HG03457 (cell line): ENCODE data around the gene STAB1.

Source experiments
- ATAC-seq: cut with Tn5 transposase; IDR thresholded peaks from one replicate; pipeline ENCODE4 v1.9.1; 2021; ENCODE audit warnings: moderate number of reproducible peaks; ENCODE audit not compliant: unreplicated experiment

Gene STAB1

GRCh38 chr3:52557011-52557960 lies 62.1 kb downstream of the STAB1 start:
- ATAC-seq, result no peak

- ATAC-seq, result no peak
Observed at GRCh38 chr3:52558436-52558835, 63.3 kb downstream of the STAB1 start.

GRCh38 chr3:52561028-52561747 lies 66.0 kb downstream of the STAB1 start:
- ATAC-seq, result no peak

GRCh38 chr3:52563984-52564383 lies 68.8 kb downstream of the STAB1 start:
- ATAC-seq, result no peak

GRCh38 chr3:52568069-52568468 lies 72.9 kb downstream of the STAB1 start:
- no peak for ATAC-seq

GRCh38 chr3:52570076-52570475 lies 74.9 kb downstream of the STAB1 start:
- no peak for ATAC-seq

GRCh38 chr3:52572221-52572620 lies 77.1 kb downstream of the STAB1 start:
- ATAC-seq, result no peak
